Measurements from ENCODE around the gene KLHL17. TPM values are rescaled to one million over a fixed set of nuclear protein-coding genes. Genes with fewer than 3 reads are reported as not detected.

KLHL17 gene
- total and polyA plus RNA-seq, 9 of the 15 experiments (the other 6 are each of a cell fraction or from before 2014, with no cell fraction given): 0.14 to 84.8 (median 13.0) TPM

GRCh38 chr1:966704-967300 lies 6.4 kb downstream of the KLHL17 start (continued):
- TF ChIP-seq PCBP2 (IDR thresholded peaks at IDR 0.05; ENCODE audit: low read depth, low read length, poor library complexity, severe bottlenecking): no peak
- peak; percentile 43 for TF ChIP-seq POLR2B (IDR thresholded peaks at IDR 0.05; ENCODE audit: low read depth, partially characterized antibody)
- TF ChIP-seq SIN3A (IDR thresholded peaks at IDR 0.05; ENCODE audit: borderline replicate concordance in 2 of 2, control insufficient read depth in 1 of 2, low read depth in 2 of 2, low read length in 2 of 2): peak; percentile 69 to 77; a peak in 2 of 4 replicates
- TF ChIP-seq ETV5 (CRISPR knock-in tag; IDR thresholded peaks at IDR 0.05; ENCODE audit: low read depth): peak; percentile 91
- peak; percentile 74 for TF ChIP-seq PHF20 (IDR thresholded peaks at IDR 0.05; ENCODE audit: partially characterized antibody)
- TF ChIP-seq CTBP1 (IDR thresholded peaks at IDR 0.05; ENCODE audit: borderline replicate concordance): peak; percentile 75
- TF ChIP-seq ATF6 (CRISPR knock-in tag; IDR thresholded peaks at IDR 0.05): peak; percentile 96; the same call in 1 of the 2 replicates
- peak; percentile 84 for TF ChIP-seq ZBTB7A (IDR thresholded peaks at IDR 0.05; ENCODE audit: borderline replicate concordance, control insufficient read depth, low read depth, low read length)
- peak; percentile 86 for TF ChIP-seq FIP1L1 (IDR thresholded peaks at IDR 0.05; ENCODE audit: low read depth, low read length, poor library complexity, severe bottlenecking)
- TF ChIP-seq ZNF347 (CRISPR knock-in tag; IDR thresholded peaks at IDR 0.05; ENCODE audit: low read depth): no peak
- peak; percentile 91 for TF ChIP-seq BHLHE40 (IDR thresholded peaks at IDR 0.05; ENCODE audit: low read length)
- peak; percentile 37; the same call in 1 of the 2 replicates for TF ChIP-seq RBM34 (IDR thresholded peaks at IDR 0.05; ENCODE audit: borderline replicate concordance, insufficient read depth, low read length)
- TF ChIP-seq PHF8 (IDR thresholded peaks at IDR 0.05; ENCODE audit: borderline replicate concordance, low read length): peak; percentile 76; the same call in 1 of the 2 replicates
- TF ChIP-seq ZNF239 (CRISPR knock-in tag; IDR thresholded peaks at IDR 0.05): no peak
- TF ChIP-seq PCBP1 (IDR thresholded peaks at IDR 0.05; ENCODE audit: low read depth, low read length, poor library complexity, severe bottlenecking): peak; percentile 50
- 0 out of 2 replicates have a peak, but pooled peaks have one; percentile 56 for TF ChIP-seq SAFB (IDR thresholded peaks at IDR 0.05; ENCODE audit: borderline replicate concordance, low read depth, low read length)
- peak; percentile 13 for TF ChIP-seq CCNT2 (IDR thresholded peaks at IDR 0.05; ENCODE audit: borderline replicate concordance, extremely low read depth, insufficient read length, low read depth, low read length)
- TF ChIP-seq SMARCC2 (IDR thresholded peaks at IDR 0.05; ENCODE audit: low read depth): no peak
- TF ChIP-seq E2F6 (IDR thresholded peaks at IDR 0.05; ENCODE audit: borderline replicate concordance in 1 of 2, extremely low read depth in 1 of 2, insufficient read depth in 1 of 2, insufficient read length in 1 of 2, low read depth in 1 of 2, low read length in 1 of 2, poor library complexity in 1 of 2, severe bottlenecking in 1 of 2): peak; percentile 23 to 70
- TF ChIP-seq TRIM25 (IDR thresholded peaks at IDR 0.05; ENCODE audit: borderline replicate concordance): no peak
- peak; percentile 78 for TF ChIP-seq CXXC5 (CRISPR knock-in tag; IDR thresholded peaks at IDR 0.05)
- TF ChIP-seq PHB (CRISPR knock-in tag; IDR thresholded peaks at IDR 0.05): no peak
